ENCODE results near the gene NPHP4.

NPHP4 gene

DNA sequence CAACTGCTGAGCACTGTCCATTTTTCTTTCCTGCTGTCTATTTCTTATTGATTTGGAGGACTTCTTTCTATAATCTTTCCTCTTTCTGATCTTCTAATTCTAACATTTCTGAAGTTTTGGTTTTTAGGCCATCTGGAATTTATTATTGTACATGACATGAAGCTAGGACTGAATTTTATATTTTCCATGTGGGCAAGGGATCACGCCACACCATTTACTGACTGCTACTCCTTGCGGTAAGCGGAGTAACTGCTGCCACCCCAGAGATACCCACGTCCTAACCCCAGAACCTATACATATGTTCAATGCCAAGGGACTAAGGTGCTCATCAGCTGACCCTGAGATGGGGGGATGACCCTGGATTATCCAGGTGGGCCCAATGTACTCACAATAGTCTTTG is 70.6 kb downstream of the NPHP4 start:
- POLR2A ChIA-PET = no interaction called here
- TF ChIP-seq, protein P1, sequence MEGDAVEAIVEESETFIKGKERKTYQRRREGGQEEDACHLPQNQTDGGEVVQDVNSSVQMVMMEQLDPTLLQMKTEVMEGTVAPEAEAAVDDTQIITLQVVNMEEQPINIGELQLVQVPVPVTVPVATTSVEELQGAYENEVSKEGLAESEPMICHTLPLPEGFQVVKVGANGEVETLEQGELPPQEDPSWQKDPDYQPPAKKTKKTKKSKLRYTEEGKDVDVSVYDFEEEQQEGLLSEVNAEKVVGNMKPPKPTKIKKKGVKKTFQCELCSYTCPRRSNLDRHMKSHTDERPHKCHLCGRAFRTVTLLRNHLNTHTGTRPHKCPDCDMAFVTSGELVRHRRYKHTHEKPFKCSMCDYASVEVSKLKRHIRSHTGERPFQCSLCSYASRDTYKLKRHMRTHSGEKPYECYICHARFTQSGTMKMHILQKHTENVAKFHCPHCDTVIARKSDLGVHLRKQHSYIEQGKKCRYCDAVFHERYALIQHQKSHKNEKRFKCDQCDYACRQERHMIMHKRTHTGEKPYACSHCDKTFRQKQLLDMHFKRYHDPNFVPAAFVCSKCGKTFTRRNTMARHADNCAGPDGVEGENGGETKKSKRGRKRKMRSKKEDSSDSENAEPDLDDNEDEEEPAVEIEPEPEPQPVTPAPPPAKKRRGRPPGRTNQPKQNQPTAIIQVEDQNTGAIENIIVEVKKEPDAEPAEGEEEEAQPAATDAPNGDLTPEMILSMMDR (IDR thresholded peaks at IDR 0.05; ENCODE audit: control extremely low read depth, extremely low read depth, low read depth, missing control alignments) = no peak
- no peak for DNase-seq (ENCODE audit: extremely low spot score)

DNA sequence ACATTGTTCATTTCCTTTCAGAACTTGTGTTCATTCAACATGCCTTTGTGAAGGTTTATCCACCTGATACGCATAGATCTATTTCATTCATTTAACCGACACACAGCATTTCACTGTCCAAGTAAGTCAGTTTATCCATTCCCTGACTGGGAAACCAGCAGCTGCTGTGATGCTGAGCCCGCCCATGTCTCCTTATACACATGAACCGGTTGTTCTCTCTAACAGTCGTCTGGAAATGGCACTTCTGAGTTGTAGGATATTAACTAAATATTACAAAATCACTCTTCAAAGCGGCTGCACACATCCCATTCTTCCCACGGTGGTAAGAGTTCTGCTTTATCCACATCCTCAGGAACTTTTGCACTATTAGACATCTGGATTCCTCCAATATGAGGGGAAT is 71.1 kb downstream of the NPHP4 start:
- no peak for DNase-seq (ENCODE audit: extremely low spot score)
- ChIA-PET CTCF (no interaction called here), POLR2A (no interaction called here)
- TF ChIP-seq, protein P1 (IDR thresholded peaks at IDR 0.05; ENCODE audit: control extremely low read depth, extremely low read depth, low read depth, missing control alignments) = no peak

More for the DNA sequence above, 70.6 kb downstream of the NPHP4 start:
- CTCF ChIA-PET = no interaction called here

DNA sequence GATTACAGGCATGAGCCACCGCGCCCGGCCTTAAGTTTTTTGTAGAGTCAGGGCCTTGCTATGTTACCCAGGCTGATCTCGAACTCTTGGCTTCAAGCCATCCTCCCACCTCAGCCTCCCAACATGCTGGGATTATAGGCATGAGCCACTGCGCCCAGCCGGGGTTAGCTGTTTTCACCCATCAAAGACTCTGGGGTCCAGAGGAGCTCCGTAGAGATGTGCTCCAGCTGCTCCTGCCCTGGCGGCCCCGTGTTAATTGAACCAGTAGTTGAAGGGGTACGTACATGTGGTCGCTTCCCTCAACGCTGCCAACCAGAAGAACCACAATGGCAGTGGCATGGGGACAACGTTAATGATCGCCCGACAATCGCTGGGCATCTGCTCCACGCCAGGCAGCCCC is 72.0 kb downstream of the NPHP4 start:
- ChIA-PET CTCF (interaction anchor here (1.1 to 7.4 kb wide), 3 partner anchors 8 to 408 kb away, joined by 3 to 69 read pairs (median 5); no protein-coding TSS in a partner anchor), POLR2A (no interaction called here)
- TF ChIP-seq, protein P1 (IDR thresholded peaks at IDR 0.05; ENCODE audit: control extremely low read depth, extremely low read depth, low read depth, missing control alignments) = no peak
- DNase-seq (ENCODE audit: extremely low spot score) = no peak

DNA sequence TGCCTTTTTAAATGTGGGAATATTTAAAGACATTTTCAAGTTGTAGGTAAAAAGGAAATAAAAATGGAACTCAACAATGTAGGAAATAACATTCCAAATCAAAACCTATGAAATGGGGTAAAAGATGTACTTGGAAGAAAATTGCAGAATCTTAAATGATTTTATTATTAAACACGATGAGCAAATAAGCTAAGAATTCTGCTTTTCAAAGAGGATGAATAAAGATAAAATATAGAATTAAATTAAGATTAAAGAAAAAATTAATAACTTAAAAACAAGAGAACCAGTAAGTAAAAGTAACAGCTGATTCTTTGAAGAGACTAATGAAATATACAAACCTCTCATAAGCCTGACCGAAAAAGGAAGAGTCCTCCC is 74.0 kb downstream of the NPHP4 start:
- TF ChIP-seq, protein P1 (IDR thresholded peaks at IDR 0.05; ENCODE audit: control extremely low read depth, extremely low read depth, low read depth, missing control alignments) = no peak
- ChIA-PET CTCF (interaction anchor here (1.1 to 7.4 kb wide), 4 partner anchors 9 to 406 kb away, joined by 3 to 69 read pairs (median 4); no protein-coding TSS in a partner anchor), POLR2A (no interaction called here)
- DNase-seq (ENCODE audit: extremely low spot score) = no peak

DNA sequence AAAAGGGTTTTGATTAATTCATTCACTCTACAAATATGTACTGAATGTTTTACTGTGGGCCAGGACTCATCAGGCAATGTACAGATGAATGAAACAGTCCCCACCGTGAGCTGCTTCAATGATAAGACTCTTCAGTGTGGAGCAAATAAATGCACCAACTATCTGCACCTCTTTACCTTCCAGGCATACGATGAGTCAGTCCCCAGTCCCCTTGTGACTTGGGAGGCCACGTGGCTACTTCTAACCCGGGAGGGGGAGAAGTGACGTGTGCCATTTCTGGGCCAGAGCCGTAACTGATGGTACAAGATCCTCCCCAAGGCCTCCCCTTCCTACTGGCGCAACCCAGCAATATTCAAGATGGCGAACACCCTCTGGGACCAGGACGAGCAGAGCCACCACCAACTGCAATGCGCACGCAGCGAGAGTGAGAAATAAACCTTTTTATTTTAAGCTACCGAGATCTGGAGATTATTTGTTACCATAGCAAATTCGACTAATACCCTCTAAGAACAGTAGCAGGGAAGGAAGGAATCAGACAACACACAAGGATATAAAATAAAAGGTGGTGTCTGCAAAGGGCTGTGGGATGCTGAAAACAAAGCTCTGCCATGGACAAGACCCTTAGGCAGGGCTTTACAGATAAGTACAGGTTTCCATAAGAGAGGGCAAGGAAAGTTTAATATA is 74.5 kb downstream of the NPHP4 start:
- TF ChIP-seq, protein P1 (IDR thresholded peaks at IDR 0.05; ENCODE audit: control extremely low read depth, extremely low read depth, low read depth, missing control alignments) = no peak
- ChIA-PET POLR2A (no interaction called here), CTCF (interaction anchor here (1.1 to 7.4 kb wide), 5 partner anchors 9 to 405 kb away, joined by 3 to 69 read pairs (median 3); no protein-coding TSS in a partner anchor)
- no peak for DNase-seq (ENCODE audit: extremely low spot score)

DNA sequence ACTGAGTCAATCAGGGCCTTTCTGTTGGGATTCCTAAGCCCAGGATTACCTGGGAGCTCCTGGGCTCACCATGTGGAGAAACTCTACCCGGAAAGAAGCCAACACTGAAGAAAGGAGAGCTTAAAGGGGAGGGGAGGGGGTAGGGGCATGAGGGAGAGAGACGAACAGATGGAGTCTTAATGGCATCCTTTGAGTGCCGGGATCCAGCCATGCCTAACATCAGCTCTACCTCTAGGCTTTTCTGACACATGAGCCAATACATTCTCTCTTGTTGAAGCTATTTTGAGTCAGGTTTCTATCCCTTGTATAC is 75.0 kb downstream of the NPHP4 start:
- ChIA-PET POLR2A (interaction anchor here (0.6 kb wide), 1 partner anchor 1678 kb away, joined by 3 read pairs; no protein-coding TSS in a partner anchor), CTCF (interaction anchor here (1.2 to 7.4 kb wide), 3 partner anchors 9 to 405 kb away, joined by 3 to 69 read pairs (median 3); no protein-coding TSS in a partner anchor)
- TF ChIP-seq, protein P1 (IDR thresholded peaks at IDR 0.05; ENCODE audit: control extremely low read depth, extremely low read depth, low read depth, missing control alignments) = no peak
- no peak for DNase-seq (ENCODE audit: extremely low spot score)

Measured in GM10248 (cell line).